GM19043 (cell line): ENCODE measurements around the gene RASGRP1.

ENCODE experiments used
- ATAC-seq: cut with Tn5 transposase; IDR thresholded peaks from one replicate; pipeline ENCODE4 v1.9.1; 2021; ENCODE audit warnings: low read depth; ENCODE audit not compliant: unreplicated experiment

The RASGRP1 gene

DNA sequence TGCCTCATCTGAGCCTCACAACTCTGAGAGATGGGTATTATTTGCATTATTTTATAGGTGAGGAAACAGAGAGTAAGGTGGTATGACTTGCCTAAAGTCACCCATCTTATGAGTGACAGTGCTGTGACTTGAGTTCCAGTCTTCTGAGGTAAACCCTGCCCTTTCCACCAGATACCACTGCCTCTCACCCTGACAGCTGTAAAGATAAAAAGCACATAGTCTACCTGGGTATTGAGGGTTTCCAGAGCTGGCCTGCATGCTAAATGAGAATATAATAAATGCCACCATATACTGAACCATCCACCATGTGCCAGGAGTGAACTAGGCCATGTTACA lies 25.6 kb downstream of the RASGRP1 start:
- no peak for ATAC-seq

DNA sequence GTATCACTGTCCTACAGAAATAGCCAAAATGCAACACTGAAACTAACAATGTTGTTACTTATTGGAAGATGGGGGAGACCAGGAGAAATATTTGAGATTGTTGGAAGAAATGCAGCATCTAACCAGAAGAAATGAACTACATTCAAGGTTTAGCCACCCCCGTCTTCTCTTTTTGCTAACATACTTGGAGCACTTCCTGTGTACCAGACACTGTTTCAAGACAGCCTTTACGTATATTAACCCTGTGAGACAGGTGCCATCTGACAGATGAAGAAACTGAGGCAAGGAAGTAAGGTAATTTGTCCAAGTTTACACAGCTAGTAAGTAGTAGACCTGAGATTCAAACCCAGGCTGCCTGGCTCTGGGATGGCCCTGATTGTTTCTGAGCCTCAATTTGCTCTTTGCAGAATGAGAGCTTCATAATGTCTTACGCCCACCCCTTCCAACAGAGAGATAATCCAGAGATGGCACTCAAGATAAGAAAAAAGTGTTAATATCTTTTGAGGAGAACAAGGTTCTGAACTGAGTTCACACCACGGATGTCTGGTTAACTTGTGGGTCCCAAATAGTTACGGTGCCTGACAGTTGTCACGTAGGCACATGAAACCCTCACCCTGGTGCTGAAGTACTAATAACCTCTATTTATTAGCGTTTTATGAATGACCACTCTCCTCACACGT lies 26.1 kb downstream of the RASGRP1 start:
- ATAC-seq: no peak

DNA sequence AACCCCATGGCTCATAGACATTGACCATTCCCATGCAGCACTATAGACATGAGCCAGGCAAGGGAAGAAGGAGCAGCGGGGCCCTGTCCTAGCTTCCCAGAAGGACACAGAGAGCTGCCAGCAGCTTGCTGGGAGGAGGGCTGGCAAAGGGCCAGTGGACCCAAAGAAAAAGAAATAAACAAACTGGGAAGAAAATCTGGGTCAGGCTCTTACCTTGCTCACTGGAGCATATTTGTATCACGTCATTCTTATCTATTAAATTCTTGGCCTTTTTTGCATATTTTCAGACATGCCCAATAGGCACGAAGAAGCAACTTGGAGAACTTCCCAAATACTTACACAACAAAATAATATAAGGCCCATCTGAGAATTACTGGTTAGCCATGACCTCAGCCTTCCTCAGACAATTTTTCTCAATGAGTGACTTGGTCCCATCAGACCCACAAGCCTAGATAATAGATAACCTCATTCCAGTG lies 28.4 kb downstream of the RASGRP1 start:
- no peak for ATAC-seq

- ATAC-seq: no peak
Observed at GRCh38 chr15:38535491-38536200, 29.0 kb downstream of the RASGRP1 start.

DNA sequence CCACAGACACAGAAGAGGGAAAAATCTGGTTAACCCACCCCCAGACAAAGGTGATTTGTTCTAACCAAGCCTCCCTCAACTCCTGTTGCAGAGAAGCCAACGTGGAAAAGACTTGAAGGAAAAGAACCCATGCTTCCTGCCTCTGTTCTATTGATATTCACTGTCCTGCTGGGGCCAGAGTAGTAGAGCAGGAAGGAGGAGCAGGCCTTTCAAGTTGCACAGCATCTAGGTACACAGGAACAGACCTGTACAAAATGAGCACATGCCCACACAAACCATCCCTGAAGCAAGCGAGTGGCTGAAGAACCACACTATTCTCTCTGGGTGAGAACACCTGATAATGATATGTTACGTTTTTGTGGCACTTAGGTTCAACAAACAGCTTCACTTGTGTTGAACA lies 29.9 kb downstream of the RASGRP1 start:
- ATAC-seq: no peak

GRCh38 chr15:38533926-38534325 lies 30.7 kb downstream of the RASGRP1 start:
- ATAC-seq: no peak

- ATAC-seq: no peak
Observed at GRCh38 chr15:38533416-38533915, 31.1 kb downstream of the RASGRP1 start.

DNA sequence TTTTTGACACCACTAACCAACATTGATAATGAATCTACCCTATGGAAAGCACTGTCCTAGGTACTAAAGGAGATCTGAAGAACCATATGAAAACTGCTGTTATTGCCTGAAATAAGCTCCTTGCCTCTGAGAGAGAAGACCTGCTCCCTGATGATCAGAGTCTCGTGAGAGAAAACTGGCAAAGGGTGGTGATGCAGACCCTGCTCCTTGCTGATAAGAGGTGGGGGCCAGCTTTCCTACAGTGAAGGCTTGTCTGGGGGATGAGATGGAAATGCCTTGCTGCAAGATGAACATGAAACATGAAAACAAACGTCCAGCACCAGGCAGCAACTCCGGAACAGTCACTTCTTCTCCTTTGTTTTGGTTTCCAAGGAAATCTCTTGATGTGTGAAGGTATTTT lies 31.9 kb downstream of the RASGRP1 start:
- no peak for ATAC-seq

GRCh38 chr15:38531509-38531908 lies 33.1 kb downstream of the RASGRP1 start:
- ATAC-seq: no peak

- ATAC-seq: no peak
Observed at GRCh38 chr15:38530113-38530512, 34.5 kb downstream of the RASGRP1 start.

- ATAC-seq: no peak
Observed at GRCh38 chr15:38528294-38528693, 36.3 kb downstream of the RASGRP1 start.

- ATAC-seq: no peak
Observed at GRCh38 chr15:38526158-38526557, 38.5 kb downstream of the RASGRP1 start.

DNA sequence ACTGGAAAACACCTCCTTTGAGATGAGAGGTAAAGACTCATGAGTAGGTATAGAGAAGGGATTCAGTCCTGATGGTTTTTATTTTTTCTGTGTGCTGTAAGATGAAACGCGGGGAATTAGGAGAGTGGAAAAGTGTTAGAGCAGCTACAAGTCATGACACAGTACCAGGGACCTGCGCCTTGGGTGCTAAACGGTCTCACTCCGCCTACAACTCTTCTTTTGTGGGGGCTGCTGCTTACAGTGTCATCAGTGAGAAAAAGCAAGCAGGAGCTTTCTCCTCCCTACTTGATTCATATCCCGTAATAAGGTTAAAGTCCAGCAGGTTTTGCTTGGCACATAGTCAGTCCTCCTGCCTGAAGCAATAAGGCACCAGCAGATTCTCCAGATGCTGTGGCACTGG lies 39.1 kb downstream of the RASGRP1 start:
- ATAC-seq: no peak

- no peak for ATAC-seq
Observed at GRCh38 chr15:38524156-38524555, 40.5 kb downstream of the RASGRP1 start.

- no peak for ATAC-seq
Observed at GRCh38 chr15:38522922-38523321, 41.7 kb downstream of the RASGRP1 start.

GRCh38 chr15:38521316-38521715 lies 43.3 kb downstream of the RASGRP1 start:
- ATAC-seq: no peak

- no peak for ATAC-seq
Observed at GRCh38 chr15:38520035-38520434, 44.6 kb downstream of the RASGRP1 start.

- ATAC-seq: no peak
Observed at GRCh38 chr15:38518084-38518483, 46.5 kb downstream of the RASGRP1 start.

DNA sequence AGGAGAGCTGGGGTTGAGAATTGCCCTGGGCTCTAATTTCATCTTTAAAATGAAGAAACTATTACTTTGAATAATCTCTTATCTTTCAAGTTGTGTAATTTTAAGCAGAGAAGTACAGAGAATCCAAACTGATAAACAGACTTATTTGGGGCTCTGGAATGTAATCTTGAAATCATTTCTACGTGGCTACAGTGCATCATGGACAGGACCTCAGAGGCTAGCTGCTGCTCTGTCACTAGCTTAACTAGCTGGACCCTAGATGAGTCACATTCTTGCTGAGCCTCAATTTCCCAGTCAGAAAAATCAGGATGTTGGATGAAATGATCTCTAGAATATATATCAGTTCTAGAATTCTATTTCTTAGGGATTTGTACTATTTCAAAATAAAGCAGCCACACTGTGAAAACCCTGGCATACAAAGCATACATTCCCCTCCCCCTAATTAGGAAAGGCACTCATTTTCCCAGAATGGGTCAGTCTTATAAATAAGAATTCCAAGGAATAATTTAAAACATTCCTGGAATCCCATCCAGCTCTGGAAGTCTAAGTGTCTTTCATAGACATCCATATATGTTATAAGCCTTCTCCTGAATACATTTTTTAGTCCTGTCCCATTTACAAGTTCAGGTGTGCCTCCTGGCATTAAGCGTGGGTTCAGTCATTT lies 47.2 kb downstream of the RASGRP1 start:
- ATAC-seq: no peak

DNA sequence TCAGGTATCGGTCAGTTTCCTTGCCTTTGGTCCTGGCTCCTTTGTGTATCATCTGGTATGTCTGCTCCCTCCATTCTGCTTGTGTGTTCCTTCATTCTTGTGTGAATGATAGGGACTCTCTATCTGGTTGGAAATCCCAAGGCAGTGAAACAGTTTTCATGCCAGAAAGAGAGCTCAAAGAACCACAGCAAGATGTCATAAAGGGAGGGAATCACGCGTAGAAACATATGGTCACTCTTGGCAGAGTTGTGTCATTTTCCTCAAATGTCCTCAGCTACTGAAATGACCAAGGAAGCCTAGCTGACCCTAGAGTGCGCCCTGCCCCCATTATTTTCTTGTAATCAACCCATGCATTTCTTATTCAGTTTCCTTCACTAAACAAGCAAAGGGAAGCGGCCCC lies 48.0 kb downstream of the RASGRP1 start:
- ATAC-seq: no peak

GRCh38 chr15:38514601-38515000 lies 50.0 kb downstream of the RASGRP1 start:
- peak; percentile 71 for ATAC-seq

DNA sequence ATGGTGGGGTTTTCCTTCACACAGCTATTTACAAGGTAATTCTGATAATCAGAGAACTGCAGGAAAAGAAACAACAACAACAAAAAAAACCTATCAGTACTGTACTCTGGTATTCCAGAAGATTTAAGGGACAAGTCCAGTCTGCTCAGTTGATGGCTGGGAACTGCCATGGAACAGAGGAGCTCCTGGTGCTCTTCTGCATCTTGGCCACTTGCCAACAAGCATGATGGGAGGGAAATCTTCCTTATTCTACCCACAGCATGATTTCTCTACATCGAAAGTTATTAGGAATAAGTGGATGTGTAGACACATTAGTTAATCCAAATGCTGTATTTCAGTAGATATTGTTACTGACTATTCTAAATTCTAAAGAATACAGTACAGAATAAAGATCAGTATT lies 51.7 kb downstream of the RASGRP1 start:
- ATAC-seq: no peak
